ENCODE measurements around the gene IL1RL1. TPM values are rescaled to one million over a fixed set of nuclear protein-coding genes. Genes with fewer than 3 reads are reported as not detected.

IL1RL1 gene
- total RNA-seq, 1 experiment from 2014 or later: 0.15 TPM

- in situ Hi-C loops (cut with HindIII; ENCODE audit: low pct_unique_long_range_greater_than_20kb, low sequenced_read_pairs): no loop called here
- POLR2A ChIA-PET: no interaction called here
Measured at GRCh38 chr2:102392096-102392495, 80.7 kb downstream of the IL1RL1 start.

GRCh38 chr2:102392942-102393341 is 81.6 kb downstream of the IL1RL1 start:
- CTCF ChIA-PET: no interaction called here
- ATAC-seq (no peak), DNase-seq (ENCODE audit: low read depth, low spot score) (no peak)
- POLR2A ChIA-PET: no interaction called here
- Histone ChIP-seq H3K9me3 (ENCODE audit: control insufficient read depth, insufficient read depth, low read depth, low read length) (no peaks in the 10 kb centered on the region), H3K36me3 (ENCODE audit: control insufficient read depth, insufficient read depth, low read length) (no peaks in the 10 kb centered on the region; the same call in 1 of the 2 replicates), H3K4me3 (ENCODE audit: low read depth in 2 of 2, low read length in 2 of 2) (no peak overlapping the region), H3K4me1 (ENCODE audit: control insufficient read depth, insufficient read depth, low read length) (no peaks in the 10 kb centered on the region), H3K27ac (ENCODE audit: low read length) (no peak overlapping the region), H3K27me3 (ENCODE audit: control insufficient read depth, insufficient read depth, low read length) (no peaks in the 10 kb centered on the region; the same call in none of the 2 replicates)
- in situ Hi-C loops (cut with HindIII; ENCODE audit: low pct_unique_long_range_greater_than_20kb, low sequenced_read_pairs) (no loop called here), intact Hi-C loops (cut with micrococcal nuclease; ENCODE audit: unreplicated experiment) (no loop called here)
- TF ChIP-seq REST (IDR thresholded peaks at IDR 0.05; ENCODE audit: insufficient read depth in 1 of 2, low read depth in 2 of 2, low read length in 1 of 2) (no peak), CTCF (IDR thresholded peaks at IDR 0.05) (no peak), TCF7L2 (IDR thresholded peaks at IDR 0.05; ENCODE audit: low read depth, low read length) (no peak), SIN3A (IDR thresholded peaks at IDR 0.05; ENCODE audit: borderline replicate concordance, insufficient read depth, low read depth, low read length) (no peak), POLR2AphosphoS5 (IDR thresholded peaks at IDR 0.05; ENCODE audit: low read depth, low read length) (no peak)
- no TSS peak for BruUV-seq (replicated peaks)

More at GRCh38 chr2:102392096-102392495, 80.7 kb downstream of the IL1RL1 start:
- no peak for DNase-seq (ENCODE audit: low read depth, low spot score)
- intact Hi-C loops (cut with micrococcal nuclease; ENCODE audit: unreplicated experiment): no loop called here
- H3K4me1 ChIP-seq (ENCODE audit: control insufficient read depth, insufficient read depth, low read length): no peaks in the 10 kb centered on the region
- no peak for ATAC-seq
- H3K9me3 ChIP-seq (ENCODE audit: control insufficient read depth, insufficient read depth, low read depth, low read length): no peaks in the 10 kb centered on the region
- no TSS peak for BruUV-seq (replicated peaks)
- CTCF ChIA-PET: no interaction called here
- no peak overlapping the region for H3K4me3 ChIP-seq (ENCODE audit: low read depth in 2 of 2, low read length in 2 of 2)
- no peaks in the 10 kb centered on the region; the same call in 1 of the 2 replicates for H3K36me3 ChIP-seq (ENCODE audit: control insufficient read depth, insufficient read depth, low read length)
- no peaks in the 10 kb centered on the region; the same call in none of the 2 replicates for H3K27me3 ChIP-seq (ENCODE audit: control insufficient read depth, insufficient read depth, low read length)
- no peak overlapping the region for H3K27ac ChIP-seq (ENCODE audit: low read length)
- TF ChIP-seq TCF7L2 (IDR thresholded peaks at IDR 0.05; ENCODE audit: low read depth, low read length) (no peak), CTCF (IDR thresholded peaks at IDR 0.05) (no peak), REST (IDR thresholded peaks at IDR 0.05; ENCODE audit: insufficient read depth in 1 of 2, low read depth in 2 of 2, low read length in 1 of 2) (no peak), SIN3A (IDR thresholded peaks at IDR 0.05; ENCODE audit: borderline replicate concordance, insufficient read depth, low read depth, low read length) (no peak), POLR2AphosphoS5 (IDR thresholded peaks at IDR 0.05; ENCODE audit: low read depth, low read length) (no peak)

All from Panc1 (cell line).